OCI-LY1 (cell line): ENCODE data around the gene IFITM10.

Experiments used
- EZH2 ChIP-seq: fragments of 200-600 bp; sonication (generic), shearing (Covaris generic); IDR thresholded peaks from 2 replicates; pipeline ENCODE4 v1.8.0; 2017; ENCODE audit warnings: borderline replicate concordance, mixed run types, mild to moderate bottlenecking, antibody characterized with exemption, low read length, moderate library complexity, mixed read lengths
- TF ChIP-seq, protein P1 (sequence below): fragments of 200-600 bp; sonication (generic), shearing (Covaris generic); IDR thresholded peaks from 2 replicates; pipeline ENCODE4 v1.5.1; 2017; ENCODE audit warnings: mild to moderate bottlenecking, antibody characterized with exemption, low read length, moderate library complexity, mixed read lengths

DNA sequence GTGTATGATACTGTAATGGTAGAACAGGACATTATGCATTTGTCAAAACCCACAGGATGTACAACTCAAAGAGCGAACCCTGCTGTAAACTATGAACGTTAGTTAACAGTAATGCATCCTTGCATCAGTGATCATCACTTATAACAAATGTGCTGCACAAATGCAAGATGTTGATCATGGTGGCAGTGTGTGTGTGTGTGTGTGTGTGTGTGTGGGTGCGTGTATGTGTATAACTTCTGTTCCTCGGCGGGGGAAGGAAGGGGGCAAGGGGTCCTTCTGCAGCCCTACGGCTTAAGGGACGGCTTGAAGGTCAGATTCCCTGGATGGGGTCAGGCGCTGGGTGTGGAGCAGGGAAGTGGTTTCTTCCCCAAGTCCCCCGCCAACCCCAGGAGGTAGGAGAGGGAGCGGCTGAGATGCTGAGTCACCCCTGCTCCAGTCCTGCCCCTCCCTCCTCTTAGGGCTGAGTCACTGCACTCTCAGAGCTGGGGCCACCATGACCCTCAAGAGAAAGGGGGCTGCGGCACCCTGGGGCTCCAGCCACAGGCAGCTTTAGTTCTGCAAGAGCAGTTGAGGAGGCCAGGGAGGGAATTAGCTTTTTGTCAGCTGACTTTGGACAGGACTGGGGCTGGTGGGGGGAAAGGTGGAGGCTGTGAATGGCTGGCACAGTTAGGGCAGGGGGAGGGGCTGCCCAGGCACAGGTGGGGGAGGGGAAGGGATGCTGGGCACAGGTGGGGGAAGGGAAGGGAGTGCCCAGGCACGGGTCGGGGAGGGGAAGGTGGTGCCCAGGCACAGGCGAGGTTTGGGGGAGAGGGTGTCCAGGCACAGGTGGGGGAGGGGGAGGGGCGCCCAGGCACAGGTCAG lies 22.1 kb upstream of the IFITM10 start:
- TF ChIP-seq, protein P1, sequence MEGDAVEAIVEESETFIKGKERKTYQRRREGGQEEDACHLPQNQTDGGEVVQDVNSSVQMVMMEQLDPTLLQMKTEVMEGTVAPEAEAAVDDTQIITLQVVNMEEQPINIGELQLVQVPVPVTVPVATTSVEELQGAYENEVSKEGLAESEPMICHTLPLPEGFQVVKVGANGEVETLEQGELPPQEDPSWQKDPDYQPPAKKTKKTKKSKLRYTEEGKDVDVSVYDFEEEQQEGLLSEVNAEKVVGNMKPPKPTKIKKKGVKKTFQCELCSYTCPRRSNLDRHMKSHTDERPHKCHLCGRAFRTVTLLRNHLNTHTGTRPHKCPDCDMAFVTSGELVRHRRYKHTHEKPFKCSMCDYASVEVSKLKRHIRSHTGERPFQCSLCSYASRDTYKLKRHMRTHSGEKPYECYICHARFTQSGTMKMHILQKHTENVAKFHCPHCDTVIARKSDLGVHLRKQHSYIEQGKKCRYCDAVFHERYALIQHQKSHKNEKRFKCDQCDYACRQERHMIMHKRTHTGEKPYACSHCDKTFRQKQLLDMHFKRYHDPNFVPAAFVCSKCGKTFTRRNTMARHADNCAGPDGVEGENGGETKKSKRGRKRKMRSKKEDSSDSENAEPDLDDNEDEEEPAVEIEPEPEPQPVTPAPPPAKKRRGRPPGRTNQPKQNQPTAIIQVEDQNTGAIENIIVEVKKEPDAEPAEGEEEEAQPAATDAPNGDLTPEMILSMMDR: no peak
- TF ChIP-seq EZH2: no peak
